B cell (primary cell): ENCODE results near the gene ZNF649.

ENCODE experiments used
- CTCF ChIP-seq: fragments of 200-600 bp; IDR thresholded peaks from one replicate; pipeline ENCODE4 v1.8.0; 2022; ENCODE audit warnings: antibody characterized with exemption, mild to moderate bottlenecking
- EZH2 ChIP-seq: IDR thresholded peaks from 2 replicates; pipeline ENCODE4 v1.6.1; 2012; ENCODE audit warnings: borderline replicate concordance, low read depth, mild to moderate bottlenecking, moderate library complexity, low read length; ENCODE audit not compliant: insufficient read depth, poor library complexity, severe bottlenecking

GRCh38 chr19:51927859-51928258, 23.0 kb upstream of the ZNF649 start:
- no peak for TF ChIP-seq CTCF
- TF ChIP-seq EZH2: no peak
